HepG2 (cell line): ENCODE measurements around the gene PIEZO2. TPM values are rescaled to one million over a fixed set of nuclear protein-coding genes. Genes with fewer than 3 reads are reported as not detected.

ENCODE experiments used
- ASH2L ChIP-seq: fragments of 300-600, 200-600 bp; sonication (generic); IDR thresholded peaks from 2 replicates; pipeline ENCODE4 v1.7.0; 2017; ENCODE audit warnings: low read depth, mild to moderate bottlenecking, moderate library complexity, mixed read lengths, low read length; ENCODE audit not compliant: insufficient read length
- FLYWCH1 ChIP-seq: sonication (generic); formaldehyde crosslinking; IDR thresholded peaks from 2 replicates; pipeline ENCODE4 v1.8.1; 2023; ENCODE audit warnings: mild to moderate bottlenecking, missing genetic modification reagents
- FOXO1 ChIP-seq: sonication (generic); formaldehyde crosslinking; IDR thresholded peaks from 2 replicates; pipeline ENCODE4 v1.4.0; 2020; ENCODE audit warnings: missing genetic modification reagents
- HDAC2 ChIP-seq: sonication (generic); formaldehyde crosslinking; IDR thresholded peaks from 2 replicates; pipeline ENCODE4 v1.4.0; 2020; ENCODE audit warnings: missing genetic modification reagents
- HMGA1 ChIP-seq: sonication (generic); formaldehyde crosslinking; conservative IDR thresholded peaks from 2 replicates; pipeline ENCODE4 v1.4.0; 2020; ENCODE audit warnings: missing genetic modification reagents
- HNF1A ChIP-seq, 2 experiments: sonication (generic) in 1 of 2; formaldehyde crosslinking in 1 of 2; IDR thresholded peaks; 2 replicates each; pipeline versions ENCODE4 v1.4.0 to v1.6.1; 2016 to 2020; ENCODE audit warnings: borderline replicate concordance in 1 of 2, low read depth in 1 of 2, mild to moderate bottlenecking in 1 of 2, missing genetic modification reagents in 1 of 2
- MTF2 ChIP-seq: sonication (generic); formaldehyde crosslinking; IDR thresholded peaks from 2 replicates; pipeline ENCODE4 v1.5.0; 2020; ENCODE audit warnings: missing genetic modification reagents, borderline replicate concordance
- MZF1 ChIP-seq: sonication (generic); formaldehyde crosslinking; IDR thresholded peaks from 2 replicates; pipeline ENCODE4 v1.8.1; 2023; ENCODE audit warnings: mild to moderate bottlenecking, missing genetic modification reagents, borderline replicate concordance
- NR2F6 ChIP-seq, 2 experiments: IDR thresholded peaks; 2 replicates each; pipeline ENCODE4 v1.6.1; 2016; ENCODE audit warnings: antibody characterized with exemption in 1 of 2, mild to moderate bottlenecking in 1 of 2
- PAX8 ChIP-seq: sonication (generic); formaldehyde crosslinking; IDR thresholded peaks from 2 replicates; pipeline ENCODE4 v1.8.0; 2022; ENCODE audit warnings: mild to moderate bottlenecking, missing genetic modification reagents, borderline replicate concordance
- PAXIP1 ChIP-seq: sonication (generic); formaldehyde crosslinking; conservative IDR thresholded peaks from 2 replicates; pipeline ENCODE4 v1.4.0; 2020; ENCODE audit warnings: mild to moderate bottlenecking, missing genetic modification reagents, moderate library complexity
- PCBP2 ChIP-seq: fragments of 200-400 bp; formaldehyde crosslinking; optimal IDR thresholded peaks from 2 replicates; pipeline ENCODE3; 2018; ENCODE audit warnings: low read length, low read depth; ENCODE audit not compliant: poor library complexity, severe bottlenecking
- SIN3B ChIP-seq: fragments of 150-350 bp; IDR thresholded peaks from 2 replicates; pipeline ENCODE4 v1.6.1; 2014; ENCODE audit warnings: low read length
- SOX6 ChIP-seq, 2 experiments: fragments of 450-650 bp in 1 of 2; sonication (generic) in 1 of 2; formaldehyde crosslinking in 1 of 2; IDR thresholded peaks; 2 replicates each; pipeline versions ENCODE4 v1.4.0 to v1.6.1; 2017 to 2020; ENCODE audit warnings: antibody characterized with exemption in 1 of 2, mild to moderate bottlenecking in 1 of 2, missing genetic modification reagents in 1 of 2
- STAG1 ChIP-seq: sonication (generic); formaldehyde crosslinking; IDR thresholded peaks from 2 replicates; pipeline ENCODE4 v1.4.0; 2020; ENCODE audit warnings: missing genetic modification reagents
- SUZ12 ChIP-seq: fragments of 150-350 bp; IDR thresholded peaks from 2 replicates; pipeline ENCODE4 v1.6.1; 2014; ENCODE audit warnings: low read depth, low read length
- TERF1 ChIP-seq: sonication (generic); formaldehyde crosslinking; IDR thresholded peaks from 2 replicates; pipeline ENCODE4 v1.8.0; 2022; ENCODE audit warnings: mild to moderate bottlenecking, missing genetic modification reagents, moderate library complexity
- ZBTB20 ChIP-seq: sonication (generic); formaldehyde crosslinking; IDR thresholded peaks from 2 replicates; pipeline ENCODE4 v1.8.1; 2023; ENCODE audit warnings: missing genetic modification reagents, low read depth, mild to moderate bottlenecking, borderline replicate concordance
- ZFP36L1 ChIP-seq: sonication (generic); formaldehyde crosslinking; IDR thresholded peaks from 2 replicates; pipeline ENCODE4 v1.8.0; 2022; ENCODE audit warnings: mild to moderate bottlenecking, missing genetic modification reagents, moderate library complexity
- ZNF24 ChIP-seq: fragments of 450-650 bp; IDR thresholded peaks from 2 replicates; pipeline ENCODE4 v1.6.1; 2017; ENCODE audit warnings: antibody characterized with exemption, mild to moderate bottlenecking
- polyA plus RNA-seq, 8 experiments: library from polyadenylated mRNA; depleted of rRNA in 3 of 8; stranded (reverse) in 7 of 8; unstranded in 1 of 8; fragments of >200 nt; fragmentation: Illumina TruSeq in 4 of 8; extraction: Trizol in 4 of 8; gene quantifications; 2 replicates each; pipeline versions ENCODE4 v1.2.1 to v1.2.3, GENCODE V29; 2011 to 2016; ENCODE audit warnings: low read depth in 4 of 8, missing spikeins in 1 of 8, mixed read lengths in 1 of 8; ENCODE audit not compliant: insufficient read depth in 1 of 8
- total RNA-seq, 5 experiments: library from RNA; depleted of rRNA; stranded (reverse); fragments of >200 nt; fragmentation: Illumina TruSeq; extraction: Trizol; gene quantifications; 2 replicates each; pipeline ENCODE4 v1.2.3, GENCODE V29; 2016; ENCODE audit warnings: low read depth in 1 of 5

PIEZO2 gene
- total and polyA plus RNA-seq, 2 of the 13 experiments (the other 11 are each of a cell fraction or from before 2014, with no cell fraction given), result 15.2 to 27.2 TPM

- peak; percentile 53; the same call in 1 of the 2 replicates for TF ChIP-seq PAXIP1 (CRISPR knock-in tag)
- peak; percentile 70 for TF ChIP-seq ASH2L
- peak; percentile 80 for TF ChIP-seq STAG1 (CRISPR knock-in tag)
- no peak for TF ChIP-seq SUZ12
- TF ChIP-seq MTF2 (CRISPR knock-in tag), result no peak
- no peak for TF ChIP-seq FOXO1 (CRISPR knock-in tag)
- 0 out of 2 replicates have a peak, but pooled peaks have one; percentile 12 for TF ChIP-seq HNF1A (IDR thresholded peaks at IDR 0.05; ENCODE audit: low read depth)
- no peak; the same call in 1 of the 2 replicates for TF ChIP-seq HNF1A (CRISPR knock-in tag; IDR thresholded peaks at IDR 0.05; ENCODE audit: borderline replicate concordance)
- no peak for TF ChIP-seq SIN3B
- TF ChIP-seq MZF1 (CRISPR knock-in tag), result no peak
- TF ChIP-seq ZNF24, result 0 out of 2 replicates have a peak, but pooled peaks have one; percentile 11
- no peak for TF ChIP-seq TERF1
- TF ChIP-seq HDAC2, result peak; percentile 33
- no peak for TF ChIP-seq ZFP36L1
- TF ChIP-seq ZBTB20, result peak; percentile 82
- peak; percentile 64 for TF ChIP-seq NR2F6 (IDR thresholded peaks at IDR 0.05)
- TF ChIP-seq NR2F6 (CRISPR knock-in tag; IDR thresholded peaks at IDR 0.05), result peak; percentile 54; the same call in 1 of the 2 replicates
- TF ChIP-seq FLYWCH1 (CRISPR knock-in tag), result no peak
- no peak for TF ChIP-seq PAX8
- no peak for TF ChIP-seq SOX6 (IDR thresholded peaks at IDR 0.05)
- peak; percentile 77 for TF ChIP-seq SOX6 (CRISPR knock-in tag; IDR thresholded peaks at IDR 0.05)
- no peak for TF ChIP-seq HMGA1 (CRISPR knock-in tag)
- no peak for TF ChIP-seq PCBP2
Measured at GRCh38 chr18:11040823-11041656, 108.3 kb downstream of the PIEZO2 start (continued).
